Ovary (tissue), 3 donors: Measurements from ENCODE around the gene ARID1B.

Experiments used
- EP300 ChIP-seq: sonication (generic); formaldehyde crosslinking; IDR thresholded peaks from one replicate; pipeline ENCODE4 v1.6.1; 2017; ENCODE audit warnings: antibody characterized with exemption
- POLR2A ChIP-seq: fragments of 450-650 bp; IDR thresholded peaks from one replicate; pipeline ENCODE4 v1.6.1; 2017; ENCODE audit warnings: antibody characterized with exemption, mild to moderate bottlenecking, moderate library complexity
- TF ChIP-seq, protein P1 (sequence below), 3 donors: fragments of 450-650 bp in 2 of 3; fragments of 200-600 bp in 1 of 3; IDR thresholded peaks; one replicate each; pipeline versions ENCODE4 v1.5.1 to v1.8.0; 2016 to 2022; ENCODE audit warnings: antibody characterized with exemption in 3 of 3, mild to moderate bottlenecking in 1 of 3
- donor health status: DM: no; HTN: no; CAD: no.

GRCh38 chr6:156781861-156782631, 4.9 kb downstream of the ARID1B start:
- TF ChIP-seq EP300 (no peak), POLR2A (no peak)
- TF ChIP-seq, protein P1, sequence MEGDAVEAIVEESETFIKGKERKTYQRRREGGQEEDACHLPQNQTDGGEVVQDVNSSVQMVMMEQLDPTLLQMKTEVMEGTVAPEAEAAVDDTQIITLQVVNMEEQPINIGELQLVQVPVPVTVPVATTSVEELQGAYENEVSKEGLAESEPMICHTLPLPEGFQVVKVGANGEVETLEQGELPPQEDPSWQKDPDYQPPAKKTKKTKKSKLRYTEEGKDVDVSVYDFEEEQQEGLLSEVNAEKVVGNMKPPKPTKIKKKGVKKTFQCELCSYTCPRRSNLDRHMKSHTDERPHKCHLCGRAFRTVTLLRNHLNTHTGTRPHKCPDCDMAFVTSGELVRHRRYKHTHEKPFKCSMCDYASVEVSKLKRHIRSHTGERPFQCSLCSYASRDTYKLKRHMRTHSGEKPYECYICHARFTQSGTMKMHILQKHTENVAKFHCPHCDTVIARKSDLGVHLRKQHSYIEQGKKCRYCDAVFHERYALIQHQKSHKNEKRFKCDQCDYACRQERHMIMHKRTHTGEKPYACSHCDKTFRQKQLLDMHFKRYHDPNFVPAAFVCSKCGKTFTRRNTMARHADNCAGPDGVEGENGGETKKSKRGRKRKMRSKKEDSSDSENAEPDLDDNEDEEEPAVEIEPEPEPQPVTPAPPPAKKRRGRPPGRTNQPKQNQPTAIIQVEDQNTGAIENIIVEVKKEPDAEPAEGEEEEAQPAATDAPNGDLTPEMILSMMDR (IDR thresholded peaks at IDR 0.05) = no peak
